ENCODE results near the gene TMUB1.

TMUB1 gene

GRCh38 chr7:151110236-151110940, 27.1 kb upstream of the TMUB1 start:
- TF ChIP-seq, protein P1, sequence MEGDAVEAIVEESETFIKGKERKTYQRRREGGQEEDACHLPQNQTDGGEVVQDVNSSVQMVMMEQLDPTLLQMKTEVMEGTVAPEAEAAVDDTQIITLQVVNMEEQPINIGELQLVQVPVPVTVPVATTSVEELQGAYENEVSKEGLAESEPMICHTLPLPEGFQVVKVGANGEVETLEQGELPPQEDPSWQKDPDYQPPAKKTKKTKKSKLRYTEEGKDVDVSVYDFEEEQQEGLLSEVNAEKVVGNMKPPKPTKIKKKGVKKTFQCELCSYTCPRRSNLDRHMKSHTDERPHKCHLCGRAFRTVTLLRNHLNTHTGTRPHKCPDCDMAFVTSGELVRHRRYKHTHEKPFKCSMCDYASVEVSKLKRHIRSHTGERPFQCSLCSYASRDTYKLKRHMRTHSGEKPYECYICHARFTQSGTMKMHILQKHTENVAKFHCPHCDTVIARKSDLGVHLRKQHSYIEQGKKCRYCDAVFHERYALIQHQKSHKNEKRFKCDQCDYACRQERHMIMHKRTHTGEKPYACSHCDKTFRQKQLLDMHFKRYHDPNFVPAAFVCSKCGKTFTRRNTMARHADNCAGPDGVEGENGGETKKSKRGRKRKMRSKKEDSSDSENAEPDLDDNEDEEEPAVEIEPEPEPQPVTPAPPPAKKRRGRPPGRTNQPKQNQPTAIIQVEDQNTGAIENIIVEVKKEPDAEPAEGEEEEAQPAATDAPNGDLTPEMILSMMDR (conservative IDR thresholded peaks at IDR 0.05; ENCODE audit: low read length) = no peak
- no peak for TF ChIP-seq EZH2phosphoT487 (IDR thresholded peaks at IDR 0.05; ENCODE audit: borderline replicate concordance)
- H3K4me2 ChIP-seq (ENCODE audit: low read depth, low read length, poor library complexity, severe bottlenecking) = no peak overlapping the region
- peaks cover 8% of the 10 kb centered on the region; the same call in 1 of the 2 replicates for H3K79me2 ChIP-seq (ENCODE audit: insufficient read depth, low read length)
- H3K36me3 ChIP-seq (ENCODE audit: insufficient read depth, low read length) = no peaks in the 10 kb centered on the region
- no peaks in the 10 kb centered on the region for H3K27me3 ChIP-seq (ENCODE audit: insufficient read depth, low read length, poor library complexity, severe bottlenecking)
- H3K9me2 ChIP-seq (replicated peaks; ENCODE audit: low read depth, low read length) = no peaks in the 10 kb centered on the region
- H3K9me3 ChIP-seq (ENCODE audit: insufficient read depth, low read depth, low read length) = no peaks in the 10 kb centered on the region
- peaks cover 12% of the 10 kb centered on the region for H4K20me1 ChIP-seq (ENCODE audit: insufficient read depth, low read length, poor library complexity, severe bottlenecking)
- H3K4me1 ChIP-seq (ENCODE audit: insufficient read depth, low read length, poor library complexity, severe bottlenecking) = no peaks in the 10 kb centered on the region
- H3K4me3 ChIP-seq (ENCODE audit: low read length, poor library complexity, severe bottlenecking) = no peak overlapping the region
- no peak overlapping the region for H2AFZ ChIP-seq (ENCODE audit: low read length)
- H3K9ac ChIP-seq (ENCODE audit: low read depth, low read length, poor library complexity, severe bottlenecking) = no peak overlapping the region
- no peaks in the 10 kb centered on the region for H3F3A ChIP-seq (ENCODE audit: low read depth)

GRCh38 chr7:151109094-151110048, 26.1 kb upstream of the TMUB1 start:
- Histone ChIP-seq H4K20me1 (ENCODE audit: insufficient read depth, low read length, poor library complexity, severe bottlenecking) (peaks cover 12% of the 10 kb centered on the region), H3F3A (ENCODE audit: low read depth) (no peaks in the 10 kb centered on the region), H3K4me3 (ENCODE audit: low read length, poor library complexity, severe bottlenecking) (no peak overlapping the region), H3K9me2 (replicated peaks; ENCODE audit: low read depth, low read length) (no peaks in the 10 kb centered on the region), H3K27me3 (ENCODE audit: insufficient read depth, low read length, poor library complexity, severe bottlenecking) (no peaks in the 10 kb centered on the region), H2AFZ (ENCODE audit: low read length) (no peak overlapping the region), H3K9me3 (ENCODE audit: insufficient read depth, low read depth, low read length) (no peaks in the 10 kb centered on the region), H3K9ac (ENCODE audit: low read depth, low read length, poor library complexity, severe bottlenecking) (no peak overlapping the region), H3K79me2 (ENCODE audit: insufficient read depth, low read length) (peaks cover 8% of the 10 kb centered on the region; the same call in 1 of the 2 replicates), H3K4me1 (ENCODE audit: insufficient read depth, low read length, poor library complexity, severe bottlenecking) (no peaks in the 10 kb centered on the region), H3K36me3 (ENCODE audit: insufficient read depth, low read length) (peaks cover 7% of the 10 kb centered on the region; the same call in 1 of the 2 replicates), H3K4me2 (ENCODE audit: low read depth, low read length, poor library complexity, severe bottlenecking) (no peak overlapping the region)
- no peak for TF ChIP-seq EZH2phosphoT487 (IDR thresholded peaks at IDR 0.05; ENCODE audit: borderline replicate concordance)

DNA sequence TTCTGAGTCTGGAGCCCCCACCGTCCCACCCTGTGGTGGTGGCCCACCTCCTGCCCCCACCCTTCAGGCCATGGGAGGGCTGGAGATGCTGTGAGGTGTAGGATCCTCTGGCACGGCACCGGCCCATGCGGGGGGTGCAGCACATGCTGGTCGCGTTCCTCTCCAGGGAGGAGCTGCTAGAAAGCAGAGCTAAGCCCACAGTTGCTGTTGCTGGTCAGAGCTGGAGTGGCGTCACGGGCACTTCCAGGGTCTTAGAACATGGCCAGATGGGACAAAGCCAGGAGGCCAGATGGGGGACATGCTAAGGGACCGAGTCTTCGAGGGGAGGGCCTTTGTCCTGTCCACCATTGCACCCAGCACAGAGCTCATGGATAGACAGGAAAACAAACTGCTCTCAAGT, 24.6 kb upstream of the TMUB1 start:
- H3K27me3 ChIP-seq (ENCODE audit: insufficient read depth, low read length, poor library complexity, severe bottlenecking) = no peaks in the 10 kb centered on the region
- peaks cover 8% of the 10 kb centered on the region; the same call in 1 of the 2 replicates for H3K79me2 ChIP-seq (ENCODE audit: insufficient read depth, low read length)
- H3K4me1 ChIP-seq (ENCODE audit: insufficient read depth, low read length, poor library complexity, severe bottlenecking) = no peaks in the 10 kb centered on the region
- H3K4me3 ChIP-seq (ENCODE audit: low read length, poor library complexity, severe bottlenecking) = no peak overlapping the region
- no peaks in the 10 kb centered on the region for H3K9me2 ChIP-seq (replicated peaks; ENCODE audit: low read depth, low read length)
- H3K36me3 ChIP-seq (ENCODE audit: insufficient read depth, low read length) = peaks cover 8% of the 10 kb centered on the region; the same call in 1 of the 2 replicates
- peaks cover 12% of the 10 kb centered on the region for H4K20me1 ChIP-seq (ENCODE audit: insufficient read depth, low read length, poor library complexity, severe bottlenecking)
- H3F3A ChIP-seq (ENCODE audit: low read depth) = no peaks in the 10 kb centered on the region
- H3K9me3 ChIP-seq (ENCODE audit: insufficient read depth, low read depth, low read length) = no peaks in the 10 kb centered on the region
- H3K9ac ChIP-seq (ENCODE audit: low read depth, low read length, poor library complexity, severe bottlenecking) = no peak overlapping the region
- no peak overlapping the region for H2AFZ ChIP-seq (ENCODE audit: low read length)
- TF ChIP-seq, protein P1 (conservative IDR thresholded peaks at IDR 0.05; ENCODE audit: low read length) = no peak
- no peak for TF ChIP-seq EZH2phosphoT487 (IDR thresholded peaks at IDR 0.05; ENCODE audit: borderline replicate concordance)
- H3K4me2 ChIP-seq (ENCODE audit: low read depth, low read length, poor library complexity, severe bottlenecking) = no peak overlapping the region
